HuH-7 (cell line): ENCODE data around the gene OR52E6.

Source experiments
- DNase-seq: peaks from one replicate; pipeline ENCODE4 v3.0.0; 2011; ENCODE audit warnings: low spot score

The OR52E6 gene

GRCh38 chr11:5796541-5796940, 45.2 kb downstream of the OR52E6 start:
- no peak for DNase-seq

- DNase-seq, result no peak
Observed at GRCh38 chr11:5791165-5791564, 50.5 kb downstream of the OR52E6 start, which contains the start of gene OR52N1. Gene OR52N1 (minus strand): TSS chr11:5791265. CDS start chr11:5788816, 2,449 bp downstream.
